Epithelial cell of esophagus (primary cell): ENCODE results near the gene HOXC5.
"Not testable (repeated sequence)": the region's sequence is repeated elsewhere in the genome, so short reads cannot be mapped to it uniquely, and the experiment has no call there.

Experiments used
- DNase-seq: peaks from one replicate; pipeline ENCODE4 v3.0.0; 2010; ENCODE audit warnings: low read depth
- H3K4me3 ChIP-seq: 2 replicates; pipeline ENCODE4 v1.5.1; 2011; ENCODE audit warnings: mild to moderate bottlenecking, low read length, control low read depth
- TF ChIP-seq, protein P1 (sequence below): IDR thresholded peaks from 2 replicates; pipeline ENCODE4 v1.5.1; 2011; ENCODE audit warnings: low read depth, mild to moderate bottlenecking, low read length, control low read depth, inconsistent platforms; ENCODE audit not compliant: insufficient read depth; ENCODE audit errors: missing control alignments

The HOXC5 gene

DNA sequence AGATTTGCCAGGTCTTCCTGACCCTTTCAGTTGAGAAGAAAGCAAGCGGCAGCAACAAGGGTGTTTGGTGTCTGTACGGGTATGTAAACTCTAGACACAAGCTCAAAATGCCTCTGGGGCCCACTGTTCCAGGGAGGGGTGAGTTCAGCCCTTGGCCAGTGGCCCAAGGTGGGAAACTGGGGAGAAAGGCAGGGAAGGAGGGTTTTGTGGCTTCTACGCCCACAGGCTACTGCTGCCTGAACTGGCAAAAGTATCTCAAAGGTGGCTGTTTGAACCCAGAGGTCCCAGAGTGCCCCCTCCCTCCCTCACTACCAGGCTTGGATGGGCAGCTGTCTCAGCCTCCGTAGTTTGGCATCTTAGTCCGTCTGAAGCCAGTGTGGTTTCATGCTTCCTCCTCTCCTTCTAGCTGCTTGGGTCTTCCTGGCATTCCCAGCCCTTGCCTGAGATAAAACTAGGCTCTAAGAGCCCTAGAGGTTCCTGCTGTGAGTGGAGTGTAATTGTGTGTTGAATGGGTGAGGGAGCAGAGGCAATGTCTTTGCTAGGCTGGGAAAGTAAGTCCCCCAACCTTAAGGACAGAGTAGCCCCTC, 5.5 kb downstream of the HOXC5 start:
- no peak overlapping the region for H3K4me3 ChIP-seq
- DNase-seq, result no peak

GRCh38 chr12:54038871-54039414, 6.1 kb downstream of the HOXC5 start:
- TF ChIP-seq, protein P1, sequence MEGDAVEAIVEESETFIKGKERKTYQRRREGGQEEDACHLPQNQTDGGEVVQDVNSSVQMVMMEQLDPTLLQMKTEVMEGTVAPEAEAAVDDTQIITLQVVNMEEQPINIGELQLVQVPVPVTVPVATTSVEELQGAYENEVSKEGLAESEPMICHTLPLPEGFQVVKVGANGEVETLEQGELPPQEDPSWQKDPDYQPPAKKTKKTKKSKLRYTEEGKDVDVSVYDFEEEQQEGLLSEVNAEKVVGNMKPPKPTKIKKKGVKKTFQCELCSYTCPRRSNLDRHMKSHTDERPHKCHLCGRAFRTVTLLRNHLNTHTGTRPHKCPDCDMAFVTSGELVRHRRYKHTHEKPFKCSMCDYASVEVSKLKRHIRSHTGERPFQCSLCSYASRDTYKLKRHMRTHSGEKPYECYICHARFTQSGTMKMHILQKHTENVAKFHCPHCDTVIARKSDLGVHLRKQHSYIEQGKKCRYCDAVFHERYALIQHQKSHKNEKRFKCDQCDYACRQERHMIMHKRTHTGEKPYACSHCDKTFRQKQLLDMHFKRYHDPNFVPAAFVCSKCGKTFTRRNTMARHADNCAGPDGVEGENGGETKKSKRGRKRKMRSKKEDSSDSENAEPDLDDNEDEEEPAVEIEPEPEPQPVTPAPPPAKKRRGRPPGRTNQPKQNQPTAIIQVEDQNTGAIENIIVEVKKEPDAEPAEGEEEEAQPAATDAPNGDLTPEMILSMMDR, result no peak
- H3K4me3 ChIP-seq, result no peak overlapping the region
- peak; percentile 63 for DNase-seq

More for the DNA sequence above, 5.5 kb downstream of the HOXC5 start:
- TF ChIP-seq, protein P1, result no peak

DNA sequence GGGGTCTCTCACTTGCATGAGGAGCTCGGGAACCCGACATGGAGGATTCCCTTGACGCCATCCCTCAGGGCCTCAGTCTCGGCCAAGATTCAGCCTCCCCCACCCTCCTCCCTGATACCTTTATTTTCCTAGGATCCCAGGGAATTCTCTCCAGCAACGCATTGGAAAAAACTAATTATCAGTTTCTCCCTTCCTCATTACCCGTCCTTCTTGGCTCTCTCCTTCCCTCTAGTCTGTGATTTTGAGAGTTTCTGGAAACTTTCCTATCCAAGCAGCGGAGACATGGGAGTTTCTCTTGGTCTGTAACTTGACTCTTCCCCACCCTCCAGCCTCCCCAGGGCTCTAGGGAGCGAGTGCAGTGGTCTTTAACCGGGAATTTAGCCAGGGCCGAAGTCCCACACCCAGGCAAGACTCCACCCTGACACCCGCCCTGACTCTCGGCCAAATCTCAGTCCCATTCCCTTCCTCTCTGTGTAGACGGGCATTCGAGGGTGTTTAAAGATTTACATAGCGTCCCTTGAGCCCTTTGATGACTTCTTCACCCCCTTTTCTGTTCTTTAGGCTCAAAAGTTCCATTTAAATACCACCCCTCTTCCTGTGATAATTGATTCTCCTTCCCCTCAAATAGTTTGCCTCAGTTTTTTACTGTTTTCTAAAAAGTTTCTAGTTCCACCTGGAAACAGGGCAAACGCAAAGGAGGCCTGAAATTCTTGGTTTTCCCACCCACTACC, 6.7 kb downstream of the HOXC5 start:
- no peak for DNase-seq
- TF ChIP-seq, protein P1, result no peak
- no peak overlapping the region for H3K4me3 ChIP-seq

DNA sequence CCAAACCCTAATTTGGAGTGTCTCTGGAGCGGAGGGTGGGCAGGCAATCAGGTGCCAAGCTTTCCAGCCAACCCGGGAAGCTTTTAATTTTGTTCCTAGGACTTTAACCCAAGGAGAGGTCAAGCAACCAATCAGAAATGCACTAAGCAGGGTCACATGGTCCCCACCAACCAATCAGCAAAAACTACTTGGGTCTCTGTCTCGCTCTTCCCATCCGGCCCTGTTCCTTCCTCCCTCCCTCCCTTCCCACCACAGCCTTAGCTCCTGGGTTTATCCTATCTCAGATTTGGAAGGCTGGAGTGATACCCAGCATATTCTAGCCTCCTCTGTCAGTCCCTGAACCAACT, 7.3 kb downstream of the HOXC5 start:
- no peak for DNase-seq
- H3K4me3 ChIP-seq, result no peak overlapping the region
- TF ChIP-seq, protein P1, result no peak

DNA sequence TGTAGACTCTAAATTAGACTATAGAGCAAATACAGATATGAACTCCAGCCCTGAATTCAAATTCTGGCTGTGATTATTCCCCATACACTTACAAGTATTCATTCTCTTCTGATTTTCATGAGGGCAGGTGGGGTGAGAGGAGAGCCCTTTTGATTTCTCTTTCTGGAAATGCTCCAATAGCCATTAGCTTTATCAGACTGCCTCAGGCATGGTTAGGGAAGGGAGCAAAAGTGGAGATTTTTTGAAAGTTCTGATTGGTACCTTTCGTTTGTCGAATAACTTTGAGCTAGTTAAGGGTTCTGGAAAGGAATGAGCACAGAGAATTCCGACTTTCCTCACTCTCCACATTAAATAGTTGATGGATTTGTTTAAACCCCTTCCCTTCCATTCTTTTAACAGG, 7.8 kb downstream of the HOXC5 start:
- no peak for DNase-seq

DNA sequence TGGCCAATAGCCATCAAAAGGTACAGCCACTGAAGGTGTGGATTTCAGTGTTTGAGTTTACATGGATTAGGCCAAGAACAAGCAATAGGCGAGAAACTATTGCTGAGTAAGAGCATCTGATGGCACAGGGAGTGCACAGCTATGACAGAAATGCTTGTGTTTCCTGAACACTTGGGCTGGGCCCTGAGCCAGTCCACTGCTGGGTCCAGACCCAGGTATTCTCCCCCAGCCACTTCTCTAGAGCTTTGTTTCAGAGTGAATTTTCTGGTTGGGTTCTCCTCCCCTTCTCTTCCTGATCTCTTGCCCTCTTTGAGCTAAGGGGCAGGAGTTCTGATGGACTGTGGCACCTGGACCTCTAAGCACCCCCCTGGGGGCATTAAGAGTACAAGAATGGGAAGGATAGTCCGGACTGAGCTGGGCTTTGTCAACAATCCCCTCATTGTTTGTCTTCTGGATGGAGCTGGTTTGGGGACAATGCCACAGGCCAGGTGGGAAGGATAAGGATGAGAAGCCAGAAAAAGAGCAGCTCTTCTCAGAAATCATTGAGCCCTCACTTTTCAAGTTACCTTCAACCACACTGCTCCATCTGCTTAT, 8.3 kb downstream of the HOXC5 start:
- TF ChIP-seq, protein P1, result no peak
- H3K4me3 ChIP-seq, result no peak overlapping the region
- no peak for DNase-seq

More for the DNA sequence above, 7.8 kb downstream of the HOXC5 start:
- TF ChIP-seq, protein P1, result no peak
- H3K4me3 ChIP-seq, result no peak overlapping the region

DNA sequence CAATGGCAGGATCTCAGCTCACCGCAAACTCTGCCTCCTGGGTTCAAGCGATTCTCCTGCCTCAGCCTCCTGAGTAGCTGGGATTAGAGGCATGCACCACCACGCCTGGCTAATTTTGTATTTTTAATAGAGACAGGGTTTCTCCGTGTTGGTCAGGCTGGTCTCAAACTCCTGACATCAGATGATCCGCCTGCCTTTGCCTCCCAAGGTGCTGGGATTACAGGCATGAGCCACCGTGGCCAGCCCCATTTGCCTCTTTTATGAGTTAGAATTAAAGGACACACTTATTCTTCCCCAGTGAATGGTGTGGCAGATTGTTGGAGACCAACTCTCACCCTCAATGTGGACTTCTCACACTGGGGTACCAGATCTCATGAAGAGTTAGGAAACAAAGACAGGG, 9.2 kb downstream of the HOXC5 start:
- not testable (repeated sequence) for DNase-seq, H3K4me3 ChIP-seq
